Upper lobe of left lung (tissue), 4 donors: ENCODE data around the gene HSDL2.

Experiments used
- CTCF ChIP-seq, 6 experiments: fragments of 450-650 bp in 4 of 6; fragments of 200-600 bp in 2 of 6; sonication (generic) in 2 of 6; IDR thresholded peaks; one replicate each; pipeline ENCODE4 v1.5.1; 2016 to 2019; ENCODE audit warnings: antibody characterized with exemption in 6 of 6
- POLR2A ChIP-seq, 4 donors: fragments of 450-650 bp; IDR thresholded peaks; one replicate each; pipeline ENCODE4 v1.5.1; 2016 to 2017; ENCODE audit warnings: antibody characterized with exemption in 4 of 4, mild to moderate bottlenecking in 2 of 4
- POLR2AphosphoS5 ChIP-seq, 2 donors: sonication (generic); formaldehyde crosslinking; IDR thresholded peaks; one replicate each; pipeline ENCODE4 v1.5.1; 2017; ENCODE audit warnings: antibody characterized with exemption in 2 of 2

GRCh38 chr9:112349008-112349333 is 30.9 kb upstream of the HSDL2 start:
- no peak for TF ChIP-seq CTCF (IDR thresholded peaks at IDR 0.05)
- no peak for TF ChIP-seq POLR2A (IDR thresholded peaks at IDR 0.05)
- TF ChIP-seq POLR2AphosphoS5 (IDR thresholded peaks at IDR 0.05), result no peak
